Neural progenitor cell (in vitro differentiated cells): ENCODE data around the gene KDM6B. TPM values are rescaled to one million over a fixed set of nuclear protein-coding genes. Genes with fewer than 3 reads are reported as not detected.

ENCODE experiments used
- DNase-seq: peaks from one replicate; pipeline ENCODE4 v3.0.0-alpha.2; 2016; ENCODE audit warnings: low spot score
- H2AFZ ChIP-seq: fragments of 200-600 bp; sonication (generic); replicated peaks from 2 replicates; pipeline ENCODE4 v1.6.1; 2016; ENCODE audit warnings: antibody characterized with exemption
- H3F3A ChIP-seq: fragments of 200-600 bp; sonication (generic); 2 replicates; pipeline ENCODE4 v1.6.1; 2016; ENCODE audit warnings: antibody characterized with exemption, low read depth
- H3K27ac ChIP-seq: fragments of 200-600 bp; sonication (generic); 2 replicates; pipeline ENCODE4 v1.5.1; 2016; ENCODE audit warnings: mild to moderate bottlenecking
- H3K27me3 ChIP-seq: fragments of 200-600 bp; sonication (generic); 2 replicates; pipeline ENCODE4 v1.6.1; 2016; ENCODE audit warnings: mild to moderate bottlenecking, moderate library complexity
- H3K36me3 ChIP-seq: fragments of 200-600 bp; sonication (generic); 2 replicates; pipeline ENCODE4 v1.5.1; 2016
- H3K4me1 ChIP-seq: fragments of 200-600 bp; sonication (generic); 2 replicates; pipeline ENCODE4 v1.6.1; 2016; ENCODE audit warnings: mixed run types
- H3K4me2 ChIP-seq: fragments of 200-600 bp; sonication (generic); 2 replicates; pipeline ENCODE4 v1.6.1; 2016
- H3K4me3 ChIP-seq: fragments of 200-600 bp; sonication (generic); 2 replicates; pipeline ENCODE4 v1.5.1; 2016
- H3K79me2 ChIP-seq: fragments of 200-600 bp; sonication (generic); 2 replicates; pipeline ENCODE4 v1.6.1; 2016; ENCODE audit warnings: low read depth
- H3K9ac ChIP-seq: fragments of 200-600 bp; sonication (generic); 2 replicates; pipeline ENCODE4 v1.6.1; 2016
- H3K9me3 ChIP-seq: fragments of 200-600 bp; sonication (generic); 2 replicates; pipeline ENCODE4 v1.5.1; 2016; ENCODE audit warnings: low read depth
- H4K20me1 ChIP-seq: fragments of 200-600 bp; sonication (generic); 2 replicates; pipeline ENCODE4 v1.6.1; 2016; ENCODE audit warnings: low read depth
- H3K27ac Mint-ChIP-seq: 3 replicates; pipeline ENCODE4 v1.8.0; 2021; ENCODE audit warnings: mixed read lengths
- H3K27me3 Mint-ChIP-seq: 2 replicates; pipeline ENCODE4 v1.8.0; 2022; ENCODE audit warnings: low read depth, mild to moderate bottlenecking, inconsistent platforms, moderate library complexity, mixed read lengths; ENCODE audit not compliant: insufficient read depth
- H3K36me3 Mint-ChIP-seq: 3 replicates; pipeline ENCODE4 v1.8.0; 2021; ENCODE audit warnings: mixed read lengths
- H3K4me1 Mint-ChIP-seq: 3 replicates; pipeline ENCODE4 v1.8.0; 2021; ENCODE audit warnings: mixed read lengths
- H3K4me3 Mint-ChIP-seq: 3 replicates; pipeline ENCODE4 v1.8.0; 2021; ENCODE audit warnings: mild to moderate bottlenecking, moderate library complexity, mixed read lengths
- H3K9me3 Mint-ChIP-seq: 3 replicates; pipeline ENCODE4 v1.8.0; 2020; ENCODE audit warnings: mixed read lengths
- EZH2 ChIP-seq: fragments of 200-600 bp; sonication (generic); IDR thresholded peaks from 2 replicates; pipeline ENCODE4 v1.6.1; 2017; ENCODE audit warnings: antibody characterized with exemption, mild to moderate bottlenecking, moderate library complexity
- EZH2phosphoT487 ChIP-seq: fragments of 200-600 bp; sonication (generic); IDR thresholded peaks from 2 replicates; pipeline ENCODE4 v1.6.1; 2017; ENCODE audit warnings: antibody characterized with exemption
- total RNA-seq: library from RNA; depleted of rRNA; stranded (reverse); fragments of >200 nt; gene quantifications from 2 replicates; pipeline ENCODE4 v1.2.3, GENCODE V29; 2015; ENCODE audit warnings: low replicate concordance
- TF ChIP-seq, protein P1 (sequence below): fragments of 200-600 bp; sonication (generic); IDR thresholded peaks from 2 replicates; pipeline ENCODE4 v1.5.1; 2017; ENCODE audit warnings: antibody characterized with exemption, mild to moderate bottlenecking

The KDM6B gene
- total RNA-seq, 1 donor from 2014 or later = 12.3 TPM

DNA sequence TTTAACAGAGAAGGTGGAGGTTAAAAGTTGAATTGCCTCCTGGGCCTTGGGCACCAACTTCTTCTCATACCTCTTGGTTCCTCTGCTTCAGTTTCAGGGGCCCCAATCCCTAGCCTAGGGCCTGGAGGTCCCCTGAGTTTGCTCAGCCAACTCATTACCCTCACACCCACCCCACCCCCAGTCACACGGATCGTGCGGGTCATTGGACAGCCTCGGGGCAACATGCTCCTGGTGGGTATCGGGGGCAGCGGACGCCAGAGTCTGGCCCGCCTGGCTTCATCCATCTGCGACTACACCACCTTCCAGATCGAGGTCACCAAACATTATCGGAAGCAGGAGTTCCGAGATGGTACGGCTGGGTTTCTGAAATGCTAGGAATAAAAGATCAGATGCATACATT, 36.0 kb upstream of the KDM6B start:
- Histone ChIP-seq H3F3A (no peaks in the 10 kb centered on the region), H4K20me1 (no peaks in the 10 kb centered on the region), H3K79me2 (no peaks in the 10 kb centered on the region), H3K9me3 (no peaks in the 10 kb centered on the region), H3K4me3 (no peak overlapping the region), H3K27ac (no peak overlapping the region), H3K9ac (no peak overlapping the region), H3K27me3 (no peaks in the 10 kb centered on the region), H3K36me3 (no peaks in the 10 kb centered on the region), H2AFZ (no peak overlapping the region), H3K4me1 (peaks cover 6% of the 10 kb centered on the region), H3K4me2 (no peak overlapping the region)
- no peaks in the 10 kb centered on the region for H3K4me1 Mint-ChIP-seq
- H3K27me3 Mint-ChIP-seq = peaks cover 4% of the 10 kb centered on the region
- no peak overlapping the region for H3K27ac Mint-ChIP-seq
- no peak overlapping the region for H3K4me3 Mint-ChIP-seq
- H3K9me3 Mint-ChIP-seq = no peaks in the 10 kb centered on the region
- TF ChIP-seq, protein P1, sequence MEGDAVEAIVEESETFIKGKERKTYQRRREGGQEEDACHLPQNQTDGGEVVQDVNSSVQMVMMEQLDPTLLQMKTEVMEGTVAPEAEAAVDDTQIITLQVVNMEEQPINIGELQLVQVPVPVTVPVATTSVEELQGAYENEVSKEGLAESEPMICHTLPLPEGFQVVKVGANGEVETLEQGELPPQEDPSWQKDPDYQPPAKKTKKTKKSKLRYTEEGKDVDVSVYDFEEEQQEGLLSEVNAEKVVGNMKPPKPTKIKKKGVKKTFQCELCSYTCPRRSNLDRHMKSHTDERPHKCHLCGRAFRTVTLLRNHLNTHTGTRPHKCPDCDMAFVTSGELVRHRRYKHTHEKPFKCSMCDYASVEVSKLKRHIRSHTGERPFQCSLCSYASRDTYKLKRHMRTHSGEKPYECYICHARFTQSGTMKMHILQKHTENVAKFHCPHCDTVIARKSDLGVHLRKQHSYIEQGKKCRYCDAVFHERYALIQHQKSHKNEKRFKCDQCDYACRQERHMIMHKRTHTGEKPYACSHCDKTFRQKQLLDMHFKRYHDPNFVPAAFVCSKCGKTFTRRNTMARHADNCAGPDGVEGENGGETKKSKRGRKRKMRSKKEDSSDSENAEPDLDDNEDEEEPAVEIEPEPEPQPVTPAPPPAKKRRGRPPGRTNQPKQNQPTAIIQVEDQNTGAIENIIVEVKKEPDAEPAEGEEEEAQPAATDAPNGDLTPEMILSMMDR = no peak
- TF ChIP-seq EZH2 (no peak), EZH2phosphoT487 (no peak)
- H3K36me3 Mint-ChIP-seq = no peaks in the 10 kb centered on the region
- DNase-seq = no peak

DNA sequence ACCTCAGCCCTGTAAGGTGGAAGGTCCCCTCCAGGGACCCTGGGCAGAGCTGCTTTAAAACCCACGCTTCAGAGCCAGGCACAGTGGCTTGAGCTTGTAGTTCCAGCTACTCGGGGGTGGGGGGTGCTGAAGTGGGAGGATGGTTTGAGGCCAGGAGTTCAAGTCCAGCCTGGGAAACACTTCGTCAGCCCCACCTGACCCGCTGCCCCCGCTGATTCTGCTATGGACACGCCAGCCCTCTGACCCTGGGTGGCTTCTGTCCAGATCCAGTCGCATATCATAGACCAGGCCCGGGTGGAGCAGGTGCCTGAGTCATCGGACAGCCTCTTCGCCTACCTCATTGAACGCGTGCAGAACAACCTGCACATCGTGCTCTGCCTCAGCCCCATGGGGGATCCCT, 35.2 kb upstream of the KDM6B start:
- Histone ChIP-seq H3K4me1 (peaks cover 4% of the 10 kb centered on the region), H3K27ac (no peak overlapping the region), H2AFZ (no peak overlapping the region), H3K9ac (no peak overlapping the region), H3K27me3 (no peaks in the 10 kb centered on the region), H3K4me2 (no peak overlapping the region), H3K9me3 (no peaks in the 10 kb centered on the region), H4K20me1 (no peaks in the 10 kb centered on the region), H3K36me3 (no peaks in the 10 kb centered on the region), H3F3A (no peaks in the 10 kb centered on the region), H3K4me3 (no peak overlapping the region), H3K79me2 (no peaks in the 10 kb centered on the region)
- no peak for DNase-seq
- Mint-ChIP-seq H3K4me3 (no peak overlapping the region), H3K9me3 (no peaks in the 10 kb centered on the region), H3K27ac (no peak overlapping the region), H3K4me1 (no peaks in the 10 kb centered on the region), H3K36me3 (no peaks in the 10 kb centered on the region), H3K27me3 (peaks cover 7% of the 10 kb centered on the region)
- TF ChIP-seq EZH2 (no peak), EZH2phosphoT487 (no peak)
- TF ChIP-seq, protein P1 = no peak

DNA sequence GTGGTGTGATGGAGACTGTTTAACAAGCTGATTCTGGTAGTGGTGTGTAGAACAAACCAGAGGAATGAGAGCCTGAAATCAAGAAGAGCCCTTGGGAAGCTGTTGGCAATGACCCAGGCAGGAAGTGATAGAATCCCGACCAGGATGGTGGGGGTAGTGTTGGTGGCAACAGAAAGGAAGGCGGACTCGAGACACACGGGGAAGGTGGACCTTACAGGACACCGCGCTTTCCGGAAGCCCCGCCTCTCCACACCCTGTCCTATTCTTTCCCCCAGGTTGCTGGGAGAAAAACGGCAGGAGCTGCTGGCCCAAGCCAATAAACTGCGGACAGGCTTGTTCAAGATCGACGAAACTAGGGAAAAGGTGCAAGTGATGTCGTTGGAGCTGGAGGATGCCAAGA, 30.0 kb upstream of the KDM6B start:
- no peak for DNase-seq
- TF ChIP-seq EZH2phosphoT487 (no peak), EZH2 (no peak)
- TF ChIP-seq, protein P1 = no peak
- H2AFZ ChIP-seq = peak overlapping the region; percentile 57

DNA sequence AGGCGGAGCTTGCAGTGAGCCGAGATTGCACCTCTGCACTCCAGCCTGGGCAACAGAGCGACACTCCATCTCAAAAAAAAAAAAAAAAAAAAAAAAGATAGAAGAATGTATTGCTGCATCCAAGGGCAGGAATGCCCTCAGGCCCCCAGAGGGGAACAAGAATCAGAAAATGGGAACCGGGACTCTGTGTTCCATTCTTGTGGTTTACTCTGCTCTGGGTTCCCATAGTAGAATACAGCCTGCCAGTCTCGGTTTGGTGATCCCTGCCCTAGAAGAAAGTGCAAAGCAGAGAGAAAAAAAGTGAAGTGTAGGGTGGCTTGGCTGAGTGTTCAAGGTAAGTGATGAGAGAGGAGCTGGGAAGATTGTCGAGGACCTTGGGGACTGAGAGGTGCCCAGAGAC, 27.4 kb upstream of the KDM6B start:
- Histone ChIP-seq H3K4me2 (no peak overlapping the region), H3K27me3 (no peaks in the 10 kb centered on the region), H3F3A (no peaks in the 10 kb centered on the region), H3K79me2 (no peaks in the 10 kb centered on the region), H4K20me1 (no peaks in the 10 kb centered on the region), H3K9ac (no peak overlapping the region), H3K36me3 (no peaks in the 10 kb centered on the region), H3K4me1 (no peaks in the 10 kb centered on the region), H3K9me3 (no peaks in the 10 kb centered on the region), H3K4me3 (no peak overlapping the region), H3K27ac (no peak overlapping the region), H2AFZ (no peak overlapping the region)
- Mint-ChIP-seq H3K4me3 (no peak overlapping the region), H3K9me3 (peaks cover 2% of the 10 kb centered on the region), H3K36me3 (no peaks in the 10 kb centered on the region), H3K27ac (no peak overlapping the region), H3K27me3 (peaks cover 8% of the 10 kb centered on the region), H3K4me1 (no peaks in the 10 kb centered on the region)
- no peak for DNase-seq
- TF ChIP-seq EZH2 = no peak
- no peak for TF ChIP-seq EZH2phosphoT487
- TF ChIP-seq, protein P1 = no peak

More for the DNA sequence above, 30.0 kb upstream of the KDM6B start:
- Histone ChIP-seq H3K27ac (no peak overlapping the region), H3K9ac (no peak overlapping the region), H3K27me3 (no peaks in the 10 kb centered on the region), H3K4me2 (no peak overlapping the region), H3K9me3 (no peaks in the 10 kb centered on the region), H3K4me1 (no peaks in the 10 kb centered on the region), H3K79me2 (no peaks in the 10 kb centered on the region), H3K4me3 (no peak overlapping the region), H3K36me3 (no peaks in the 10 kb centered on the region), H4K20me1 (no peaks in the 10 kb centered on the region), H3F3A (no peaks in the 10 kb centered on the region)
- Mint-ChIP-seq H3K36me3 (no peaks in the 10 kb centered on the region), H3K27ac (no peak overlapping the region), H3K9me3 (no peaks in the 10 kb centered on the region), H3K4me3 (no peak overlapping the region), H3K27me3 (peaks cover 8% of the 10 kb centered on the region), H3K4me1 (no peaks in the 10 kb centered on the region)
